RWPE2 (cell line): ENCODE results near the gene ZBTB12.

Source experiments
- ATAC-seq: fragments of 200-7000 bp; cut with Tn5 transposase; 3 replicates; pipeline ENCODE4 v1.9.1; 2021; ENCODE audit warnings: low read depth
- DNase-seq: peaks from one replicate; pipeline ENCODE4 v3.0.0-alpha.2; 2020; ENCODE audit warnings: low spot score
- H3K27ac ChIP-seq: fragments of 450-650 bp; 2 replicates; pipeline ENCODE4 v1.5.1; 2017; ENCODE audit warnings: mild to moderate bottlenecking; ENCODE audit not compliant: poor library complexity, severe bottlenecking
- H3K27me3 ChIP-seq: fragments of 250-450 bp; sonication (Bioruptor Pico); 2 replicates; pipeline ENCODE4 v1.5.1; 2021; ENCODE audit warnings: mild to moderate bottlenecking, moderate library complexity; ENCODE audit not compliant: insufficient read depth, poor library complexity, severe bottlenecking
- H3K36me3 ChIP-seq: fragments of 250-450 bp; sonication (Bioruptor Pico); 2 replicates; pipeline ENCODE4 v1.5.1; 2020; ENCODE audit warnings: low read depth, mild to moderate bottlenecking, moderate library complexity
- H3K4me1 ChIP-seq: fragments of 250-450 bp; sonication (Bioruptor Pico); 2 replicates; pipeline ENCODE4 v1.5.1; 2021; ENCODE audit warnings: mild to moderate bottlenecking, moderate library complexity; ENCODE audit not compliant: insufficient read depth, poor library complexity, severe bottlenecking
- H3K4me3 ChIP-seq: fragments of 250-450 bp; sonication (Bioruptor Pico); 2 replicates; pipeline ENCODE4 v1.5.1; 2021; ENCODE audit warnings: mild to moderate bottlenecking, moderate library complexity; ENCODE audit not compliant: severe bottlenecking
- H3K9me3 ChIP-seq: fragments of 250-450 bp; sonication (Bioruptor Pico); 2 replicates; pipeline ENCODE4 v1.5.1; 2021; ENCODE audit warnings: mild to moderate bottlenecking, moderate library complexity; ENCODE audit not compliant: severe bottlenecking
- CTCF ChIP-seq: fragments of 450-650 bp; IDR thresholded peaks from one replicate; pipeline ENCODE4 v1.5.1; 2017; ENCODE audit warnings: mild to moderate bottlenecking, moderate library complexity; ENCODE audit not compliant: poor library complexity, severe bottlenecking

The ZBTB12 gene

GRCh38 chr6:31899215-31899614 lies 2.7 kb downstream of the ZBTB12 start:
- Histone ChIP-seq H3K27me3 (no peaks in the 10 kb centered on the region), H3K36me3 (peaks cover 19% of the 10 kb centered on the region), H3K4me3 (no peak overlapping the region), H3K9me3 (no peaks in the 10 kb centered on the region), H3K4me1 (peaks cover 4% of the 10 kb centered on the region), H3K27ac (no peak overlapping the region)
- TF ChIP-seq CTCF = no peak
- ATAC-seq = no peak
- no peak for DNase-seq

- no peak for DNase-seq
These were observed 3.4 kb downstream of the ZBTB12 start for GRCh38 chr6:31898383-31899011.

GRCh38 chr6:31897612-31898382 lies 4.1 kb downstream of the ZBTB12 start, which contains the start of gene EHMT2:
TSS of gene EHMT2 (minus strand) at chr6:31897698. CDS start at chr6:31897677, 21 bp downstream.
- Histone ChIP-seq H3K4me1 (peaks cover 4% of the 10 kb centered on the region), H3K9me3 (no peaks in the 10 kb centered on the region), H3K27me3 (no peaks in the 10 kb centered on the region), H3K27ac (peak within 1 kb of the TSS; percentile 58), H3K36me3 (peaks cover 30% of the 10 kb centered on the region), H3K4me3 (peak within 1 kb of the TSS; percentile 67)
- no peak for TF ChIP-seq CTCF
- DNase-seq (no peak), ATAC-seq (peak; percentile 56)

More at GRCh38 chr6:31898383-31899011, 3.4 kb downstream of the ZBTB12 start:
- ATAC-seq = peak; percentile 43
- peaks cover 4% of the 10 kb centered on the region for H3K4me1 ChIP-seq
- peak overlapping the region; percentile 58 for H3K27ac ChIP-seq
- H3K9me3 ChIP-seq = no peaks in the 10 kb centered on the region
- TF ChIP-seq CTCF = no peak
- no peaks in the 10 kb centered on the region for H3K27me3 ChIP-seq
- peak overlapping the region; percentile 67 for H3K4me3 ChIP-seq
- H3K36me3 ChIP-seq = peaks cover 23% of the 10 kb centered on the region

DNA sequence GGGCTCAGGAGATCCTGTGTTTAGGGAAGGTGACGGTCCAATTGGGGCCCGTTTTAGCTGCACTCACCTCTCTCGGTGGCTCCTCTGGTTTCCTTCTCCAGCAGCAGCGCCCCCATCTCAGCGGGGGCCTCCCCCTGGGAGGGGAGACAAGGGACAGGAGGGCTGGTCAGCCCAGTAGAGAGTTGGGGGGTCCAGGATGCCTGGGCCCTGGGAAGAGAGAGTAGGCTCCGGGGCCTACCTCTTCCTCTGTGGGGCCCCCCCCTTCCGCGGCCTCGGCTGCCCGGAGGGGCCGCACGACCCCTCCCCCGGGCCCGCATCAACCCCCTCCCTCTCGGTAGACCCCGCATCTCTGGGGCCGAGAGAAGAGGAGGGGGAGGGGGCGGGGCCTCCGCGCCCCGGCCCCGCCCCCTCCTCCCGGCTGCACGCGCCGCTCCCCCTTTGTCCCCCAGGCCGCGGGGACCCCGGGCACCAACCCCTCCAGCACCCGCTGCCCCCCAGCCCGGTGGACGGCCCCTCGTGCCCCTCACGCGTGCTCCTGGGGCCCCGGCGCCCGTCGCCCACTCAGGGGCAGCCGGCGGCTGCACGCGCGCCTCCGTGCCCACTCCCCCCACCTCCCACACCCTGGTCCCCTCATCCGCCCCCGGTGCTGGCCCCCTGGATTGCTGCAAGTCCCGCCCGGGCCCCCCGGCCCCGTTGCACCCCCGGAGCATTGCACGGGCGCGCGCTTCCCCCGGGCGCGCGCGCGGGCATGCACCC lies 4.9 kb downstream of the ZBTB12 start:
- peak overlapping the region; percentile 58 for H3K27ac ChIP-seq
- DNase-seq (no peak), ATAC-seq (no peak)
- peaks cover 4% of the 10 kb centered on the region for H3K4me1 ChIP-seq
- H3K36me3 ChIP-seq = peaks cover 38% of the 10 kb centered on the region
- no peak for TF ChIP-seq CTCF
- H3K27me3 ChIP-seq = no peaks in the 10 kb centered on the region
- H3K4me3 ChIP-seq = peak overlapping the region; percentile 67
- H3K9me3 ChIP-seq = no peaks in the 10 kb centered on the region
